ENCODE results near the gene SPSB4.

DNA sequence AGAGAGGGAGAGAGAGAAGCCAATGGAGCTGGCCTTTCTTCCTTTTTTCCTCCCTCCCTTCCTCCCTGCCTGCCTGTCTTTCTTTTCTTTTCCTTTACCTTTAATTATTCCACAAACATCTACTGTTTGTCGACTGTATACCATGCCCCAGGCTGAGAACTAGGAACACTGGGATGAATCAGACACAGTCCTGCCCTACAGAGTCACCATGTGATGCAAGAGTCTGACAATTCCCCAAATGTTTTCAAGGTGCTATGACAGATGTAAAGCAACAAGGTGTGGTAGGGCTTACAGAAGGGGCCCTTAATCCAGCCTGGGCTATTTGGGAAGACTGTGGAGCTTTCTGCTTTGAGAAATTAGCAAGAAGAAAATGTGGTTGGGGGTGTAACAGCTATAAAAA, 4.0 kb upstream of the SPSB4 start:
- TF ChIP-seq EZH2 (optimal IDR thresholded peaks at IDR 0.05; ENCODE audit: low read depth, low read length) = no peak
- TF ChIP-seq, protein P1, sequence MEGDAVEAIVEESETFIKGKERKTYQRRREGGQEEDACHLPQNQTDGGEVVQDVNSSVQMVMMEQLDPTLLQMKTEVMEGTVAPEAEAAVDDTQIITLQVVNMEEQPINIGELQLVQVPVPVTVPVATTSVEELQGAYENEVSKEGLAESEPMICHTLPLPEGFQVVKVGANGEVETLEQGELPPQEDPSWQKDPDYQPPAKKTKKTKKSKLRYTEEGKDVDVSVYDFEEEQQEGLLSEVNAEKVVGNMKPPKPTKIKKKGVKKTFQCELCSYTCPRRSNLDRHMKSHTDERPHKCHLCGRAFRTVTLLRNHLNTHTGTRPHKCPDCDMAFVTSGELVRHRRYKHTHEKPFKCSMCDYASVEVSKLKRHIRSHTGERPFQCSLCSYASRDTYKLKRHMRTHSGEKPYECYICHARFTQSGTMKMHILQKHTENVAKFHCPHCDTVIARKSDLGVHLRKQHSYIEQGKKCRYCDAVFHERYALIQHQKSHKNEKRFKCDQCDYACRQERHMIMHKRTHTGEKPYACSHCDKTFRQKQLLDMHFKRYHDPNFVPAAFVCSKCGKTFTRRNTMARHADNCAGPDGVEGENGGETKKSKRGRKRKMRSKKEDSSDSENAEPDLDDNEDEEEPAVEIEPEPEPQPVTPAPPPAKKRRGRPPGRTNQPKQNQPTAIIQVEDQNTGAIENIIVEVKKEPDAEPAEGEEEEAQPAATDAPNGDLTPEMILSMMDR (IDR thresholded peaks at IDR 0.05; ENCODE audit: low read length) = no peak

All from MM.1S (cell line).